Cardiac muscle cell (in vitro differentiated cells and primary cell): ENCODE data around the gene RGP1. TPM values are rescaled to one million over a fixed set of nuclear protein-coding genes. Genes with fewer than 3 reads are reported as not detected.

ENCODE experiments used
- DNase-seq, 2 donors: peaks; one replicate each; pipeline versions ENCODE4 v3.0.0 to v3.0.0-alpha.2; 2010 to 2017; ENCODE audit warnings: low read depth in 1 of 2, low spot score in 1 of 2
- H3K27ac ChIP-seq: fragments of 200-600 bp; sonication (generic); 2 replicates; pipeline ENCODE4 v1.5.1; 2016
- H3K27me3 ChIP-seq: fragments of 200-600 bp; sonication (generic); 2 replicates; pipeline ENCODE4 v1.6.0; 2016; ENCODE audit warnings: control low read depth
- H3K36me3 ChIP-seq: fragments of 200-600 bp; sonication (generic); 2 replicates; pipeline ENCODE4 v1.5.1; 2016; ENCODE audit warnings: control low read depth
- H3K4me1 ChIP-seq: fragments of 200-600 bp; sonication (generic); 2 replicates; pipeline ENCODE4 v1.8.1; 2017; ENCODE audit warnings: low read depth, mild to moderate bottlenecking, mixed run types
- H3K4me3 ChIP-seq: fragments of 200-600 bp; sonication (generic); 2 replicates; pipeline ENCODE4 v1.5.1; 2016; ENCODE audit warnings: mild to moderate bottlenecking
- H3K9me3 ChIP-seq: fragments of 200-600 bp; sonication (generic); 2 replicates; pipeline ENCODE4 v1.5.1; 2017; ENCODE audit warnings: low read depth, mild to moderate bottlenecking, control low read depth
- polyA plus RNA-seq: library from polyadenylated mRNA; unstranded; fragments of >200 nt; fragmentation: Nextera tagmentation; extraction: Ambion mirVana; gene quantifications from 2 replicates; pipeline ENCODE4 v1.2.1, GENCODE V29; 2016
- total RNA-seq: library from RNA; depleted of rRNA; stranded (reverse); fragments of >200 nt; gene quantifications from 2 replicates; pipeline ENCODE4 v1.2.3, GENCODE V29; 2016
- TF ChIP-seq, protein P1 (sequence below): IDR thresholded peaks from 2 replicates; pipeline ENCODE4 v1.5.1; 2012; ENCODE audit warnings: low read depth, mild to moderate bottlenecking, low read length

RGP1 gene
- total and polyA plus RNA-seq, 2 experiments from 2014 or later = 17.9 to 30.4 TPM

DNA sequence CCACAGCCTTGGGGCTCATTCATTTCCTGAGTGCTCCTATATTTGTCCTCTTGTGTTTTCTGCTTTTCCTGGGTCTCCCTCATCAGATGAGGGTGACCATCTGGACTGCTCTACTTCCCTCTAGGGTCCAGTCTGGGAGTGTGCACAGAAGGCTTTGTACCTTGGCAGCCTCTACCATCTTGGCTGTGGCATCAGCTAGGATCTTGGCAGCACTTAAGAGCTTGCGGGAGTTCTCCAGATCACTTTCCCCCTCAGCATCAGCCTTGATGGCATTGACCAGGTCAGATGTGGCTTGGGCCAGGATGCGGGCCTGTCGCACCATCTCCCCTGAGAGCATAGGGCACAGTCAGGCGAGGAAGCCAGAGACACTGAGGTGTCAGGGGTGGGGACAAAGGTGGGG, 32.9 kb upstream of the RGP1 start:
- Histone ChIP-seq H3K4me3 (no peak overlapping the region), H3K27ac (no peak overlapping the region), H3K9me3 (no peaks in the 10 kb centered on the region), H3K27me3 (no peaks in the 10 kb centered on the region), H3K36me3 (peaks cover 82% of the 10 kb centered on the region), H3K4me1 (no peaks in the 10 kb centered on the region)
- TF ChIP-seq, protein P1, sequence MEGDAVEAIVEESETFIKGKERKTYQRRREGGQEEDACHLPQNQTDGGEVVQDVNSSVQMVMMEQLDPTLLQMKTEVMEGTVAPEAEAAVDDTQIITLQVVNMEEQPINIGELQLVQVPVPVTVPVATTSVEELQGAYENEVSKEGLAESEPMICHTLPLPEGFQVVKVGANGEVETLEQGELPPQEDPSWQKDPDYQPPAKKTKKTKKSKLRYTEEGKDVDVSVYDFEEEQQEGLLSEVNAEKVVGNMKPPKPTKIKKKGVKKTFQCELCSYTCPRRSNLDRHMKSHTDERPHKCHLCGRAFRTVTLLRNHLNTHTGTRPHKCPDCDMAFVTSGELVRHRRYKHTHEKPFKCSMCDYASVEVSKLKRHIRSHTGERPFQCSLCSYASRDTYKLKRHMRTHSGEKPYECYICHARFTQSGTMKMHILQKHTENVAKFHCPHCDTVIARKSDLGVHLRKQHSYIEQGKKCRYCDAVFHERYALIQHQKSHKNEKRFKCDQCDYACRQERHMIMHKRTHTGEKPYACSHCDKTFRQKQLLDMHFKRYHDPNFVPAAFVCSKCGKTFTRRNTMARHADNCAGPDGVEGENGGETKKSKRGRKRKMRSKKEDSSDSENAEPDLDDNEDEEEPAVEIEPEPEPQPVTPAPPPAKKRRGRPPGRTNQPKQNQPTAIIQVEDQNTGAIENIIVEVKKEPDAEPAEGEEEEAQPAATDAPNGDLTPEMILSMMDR = no peak
- DNase-seq = no peak

DNA sequence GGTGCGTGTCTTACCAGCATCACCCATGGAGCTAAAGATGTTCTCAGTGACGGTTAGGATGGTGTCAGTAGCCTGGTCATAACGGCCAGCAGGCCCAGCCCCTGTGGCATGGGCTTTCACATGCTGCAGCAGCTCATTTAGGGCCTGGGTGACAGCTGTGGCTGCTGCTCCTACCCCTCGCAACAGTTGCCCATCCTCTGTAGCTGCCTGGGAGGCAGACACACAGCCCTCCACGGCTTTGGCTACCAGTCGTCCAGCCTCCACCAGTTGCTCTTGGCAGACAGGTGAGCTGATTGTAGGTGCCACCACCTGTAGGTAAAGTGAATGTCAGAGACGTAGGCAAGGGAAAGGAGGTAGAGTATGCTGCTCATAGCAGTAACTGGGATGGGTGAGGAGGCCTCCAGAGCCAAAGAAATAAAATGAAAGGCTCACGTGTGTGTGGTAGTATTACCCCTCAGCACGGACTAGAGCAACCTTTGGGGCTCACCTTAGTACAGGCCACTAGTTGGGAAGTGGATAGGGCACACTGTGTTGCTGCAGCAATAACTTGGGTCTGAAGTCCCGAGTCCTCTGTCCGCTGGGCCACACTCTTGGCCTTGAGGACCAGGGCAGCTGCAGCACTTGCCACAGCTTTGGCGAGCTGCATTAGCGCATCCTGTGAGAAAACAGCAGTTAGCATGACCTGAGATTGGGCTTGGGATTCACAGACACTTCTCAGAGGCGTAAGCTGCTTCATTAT, 31.8 kb upstream of the RGP1 start:
- no peaks in the 10 kb centered on the region for H3K9me3 ChIP-seq
- H3K4me3 ChIP-seq = no peak overlapping the region
- no peak overlapping the region for H3K27ac ChIP-seq
- TF ChIP-seq, protein P1 = no peak
- peaks cover 81% of the 10 kb centered on the region for H3K36me3 ChIP-seq
- DNase-seq = no peak
- H3K27me3 ChIP-seq = no peaks in the 10 kb centered on the region
- H3K4me1 ChIP-seq = no peaks in the 10 kb centered on the region

DNA sequence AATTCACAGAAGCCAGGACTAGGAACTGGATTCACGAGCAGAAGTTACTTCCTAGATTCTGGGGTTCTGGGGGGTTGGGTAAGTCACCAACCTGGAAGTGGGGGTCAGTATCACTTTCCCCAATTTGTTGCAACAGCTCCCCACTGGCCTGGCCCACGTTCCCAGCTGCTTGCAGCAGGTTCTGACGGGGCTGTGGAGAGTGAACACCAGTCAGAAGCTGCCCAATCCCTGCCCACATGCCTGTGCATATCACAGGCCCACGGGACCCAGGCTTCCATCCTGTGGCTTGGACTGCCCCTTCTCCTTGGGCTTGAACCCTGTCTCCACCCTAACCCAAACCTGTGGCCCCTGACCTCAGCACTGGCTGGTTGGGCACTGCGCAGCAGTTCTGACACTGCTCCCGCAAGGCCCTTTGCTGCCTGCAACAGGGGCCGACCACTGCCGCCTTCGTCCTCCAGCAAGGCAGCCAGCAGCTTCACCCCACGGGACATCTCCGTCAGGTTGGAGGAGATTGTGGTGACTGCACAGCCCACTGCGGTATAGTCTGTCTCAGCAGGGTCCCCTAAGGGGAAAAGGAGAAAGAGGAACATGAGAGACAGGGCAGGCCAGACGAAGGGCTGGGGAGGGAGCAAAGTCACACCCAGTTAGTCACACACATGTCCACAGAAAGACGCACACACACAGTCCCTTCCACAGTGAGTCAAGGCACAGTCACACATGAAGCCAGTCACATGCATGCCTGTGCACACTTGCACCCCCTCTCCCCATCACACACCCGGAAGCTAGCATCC, 30.2 kb upstream of the RGP1 start:
- Histone ChIP-seq H3K27me3 (no peaks in the 10 kb centered on the region), H3K9me3 (no peaks in the 10 kb centered on the region), H3K36me3 (peaks cover 92% of the 10 kb centered on the region), H3K4me1 (no peaks in the 10 kb centered on the region), H3K4me3 (no peak overlapping the region), H3K27ac (no peak overlapping the region)
- TF ChIP-seq, protein P1 = no peak
- no peak for DNase-seq

DNA sequence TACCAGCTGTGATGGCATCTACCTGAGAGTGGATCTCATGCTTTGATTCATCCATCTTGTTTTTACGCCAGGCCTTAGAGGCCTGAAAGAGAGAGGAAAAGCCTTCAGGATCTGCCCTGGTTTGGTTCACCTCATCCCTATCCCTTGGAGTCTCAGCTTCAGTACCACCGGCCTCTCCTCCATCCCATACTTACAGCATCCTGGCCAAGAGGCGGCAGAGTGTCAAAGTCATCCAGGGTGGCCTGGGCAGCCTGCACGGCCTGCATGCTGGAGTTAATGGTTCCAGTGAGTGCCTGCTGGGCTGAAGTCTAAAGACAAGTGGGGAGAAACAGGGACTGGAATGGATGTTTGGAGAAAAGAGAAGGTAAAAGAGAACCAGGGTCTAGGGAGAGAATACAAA, 29.5 kb upstream of the RGP1 start:
- no peak overlapping the region for H3K27ac ChIP-seq
- TF ChIP-seq, protein P1 = no peak
- no peaks in the 10 kb centered on the region for H3K27me3 ChIP-seq
- peaks cover 92% of the 10 kb centered on the region for H3K36me3 ChIP-seq
- no peak overlapping the region for H3K4me3 ChIP-seq
- no peaks in the 10 kb centered on the region for H3K4me1 ChIP-seq
- H3K9me3 ChIP-seq = no peaks in the 10 kb centered on the region
- DNase-seq = no peak

DNA sequence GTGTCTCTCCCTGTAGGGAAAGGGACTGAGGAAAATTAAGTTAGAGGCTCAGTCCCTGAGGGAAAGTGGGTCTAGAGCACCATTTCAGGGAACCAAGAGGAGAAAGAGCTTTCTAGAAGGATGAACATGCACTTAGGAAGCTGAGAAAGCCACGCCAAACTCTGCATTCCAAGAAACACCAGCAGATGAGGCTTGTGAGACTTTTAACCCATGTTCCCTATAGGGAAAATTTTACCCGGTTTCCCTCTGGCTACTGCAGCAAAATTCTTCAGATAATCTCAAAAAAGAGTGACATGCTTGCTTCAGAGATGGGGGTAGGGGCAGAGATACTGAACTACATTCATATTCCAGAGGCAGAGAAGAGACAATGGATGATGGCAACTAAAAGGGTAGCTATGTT, 25.7 kb upstream of the RGP1 start:
- Histone ChIP-seq H3K4me1 (peaks cover 18% of the 10 kb centered on the region), H3K36me3 (peaks cover 69% of the 10 kb centered on the region), H3K4me3 (no peak overlapping the region), H3K9me3 (no peaks in the 10 kb centered on the region), H3K27ac (no peak overlapping the region), H3K27me3 (no peaks in the 10 kb centered on the region)
- TF ChIP-seq, protein P1 = no peak
- peak in 1 of 2 donors; percentile 26 for DNase-seq
